Measurements from ENCODE around the gene FBXO2.

FBXO2 gene

DNA sequence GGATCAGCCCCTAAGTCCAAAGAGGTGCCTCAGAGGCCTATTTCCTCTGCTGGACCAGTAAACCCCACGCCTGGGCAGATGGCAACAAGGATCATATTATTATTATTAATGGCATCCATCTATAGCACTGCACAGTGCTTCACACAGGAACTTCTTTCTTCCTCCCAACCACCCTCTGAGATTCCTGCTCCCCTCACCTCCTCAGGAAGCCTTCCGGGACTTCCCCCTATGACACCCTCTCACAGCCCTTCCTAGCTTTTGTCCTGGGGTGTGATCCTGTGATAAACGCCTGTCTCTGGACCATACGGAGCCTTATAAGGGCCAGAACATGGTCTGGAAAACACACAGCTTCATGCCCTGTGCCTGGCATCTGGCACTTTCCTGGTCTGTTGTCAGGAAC is 3.2 kb downstream of the FBXO2 start:
- no peak for DNase-seq

- DNase-seq, result peak; percentile 81
Observed at GRCh38 chr1:11650331-11650991, 3.8 kb downstream of the FBXO2 start.

DNA sequence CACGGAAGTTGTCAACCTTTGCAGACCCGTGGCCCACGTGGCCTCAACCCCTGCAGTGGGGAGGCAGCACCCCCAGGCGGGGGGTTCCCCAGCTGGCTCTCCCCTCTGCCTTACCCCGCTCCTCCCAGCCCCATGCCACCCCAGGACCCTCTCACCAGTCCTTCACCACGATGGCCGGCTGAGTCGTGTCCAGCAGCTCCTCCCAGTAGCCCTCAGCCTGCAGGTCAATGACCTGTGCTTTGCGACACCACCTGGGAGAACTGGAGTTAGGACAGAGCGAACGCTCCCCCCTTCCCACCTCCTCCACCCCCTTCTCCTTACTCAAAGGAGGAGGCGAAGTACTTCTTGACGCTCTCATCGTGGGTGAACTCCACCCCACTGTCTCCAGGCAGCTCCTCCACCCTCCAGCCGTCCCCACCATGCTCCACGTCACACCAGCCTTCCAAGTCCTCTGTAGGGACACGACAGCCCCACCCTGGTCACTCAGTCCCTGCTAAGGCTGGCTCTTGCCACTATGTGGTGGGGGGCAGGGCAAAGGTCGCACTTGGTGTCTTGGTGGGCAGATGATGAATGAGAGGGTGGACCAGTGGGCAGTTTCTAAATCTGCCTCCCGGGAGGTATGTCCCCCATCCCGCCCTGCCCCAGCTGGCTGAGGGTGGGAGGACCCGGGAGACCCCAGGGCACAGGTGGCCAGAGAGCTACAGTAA is 4.5 kb downstream of the FBXO2 start:
- no peak for DNase-seq

DNA sequence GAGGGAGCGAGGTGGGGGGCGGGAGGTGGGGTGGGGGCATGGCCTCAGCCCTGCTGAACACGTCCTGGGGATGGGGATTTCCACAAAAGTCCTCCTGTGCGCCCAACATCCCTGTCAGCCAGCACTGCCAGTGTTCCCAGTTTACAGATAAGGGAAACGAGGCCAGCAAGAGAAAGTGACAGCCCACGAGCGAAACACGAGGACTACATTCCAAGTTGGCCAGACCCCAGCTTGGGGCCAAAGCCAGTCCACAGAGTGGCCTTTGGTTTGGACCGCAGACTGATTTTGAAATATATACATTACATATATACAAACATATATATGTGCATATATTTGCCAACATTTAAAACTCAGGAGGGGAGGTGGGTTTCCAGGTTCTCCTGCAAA is 5.0 kb downstream of the FBXO2 start:
- DNase-seq, result no peak

- no peak for DNase-seq
Observed at GRCh38 chr1:11648732-11649158, 5.5 kb downstream of the FBXO2 start.

DNA sequence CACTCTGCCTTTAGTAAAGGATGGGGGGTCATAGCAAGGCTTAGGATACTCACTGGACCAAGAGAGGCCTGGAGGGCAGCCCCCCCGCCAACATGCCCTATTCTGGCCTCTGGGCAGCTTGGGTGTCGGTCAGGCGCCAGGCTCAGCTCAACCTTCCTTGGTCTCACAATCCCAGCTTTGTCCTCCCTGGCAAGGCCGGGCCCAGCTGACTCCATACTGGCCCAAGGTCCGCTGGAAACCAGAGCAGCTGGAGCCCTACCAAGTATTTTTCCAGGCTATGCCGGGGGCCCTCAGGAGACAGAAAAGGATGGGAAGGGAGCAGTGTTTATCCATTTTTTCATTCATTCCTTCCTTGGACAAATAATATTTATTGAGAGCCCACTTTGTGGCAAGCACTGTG is 6.2 kb downstream of the FBXO2 start:
- DNase-seq, result no peak

- no peak for DNase-seq
Observed at GRCh38 chr1:11647333-11647732, 6.9 kb downstream of the FBXO2 start.

DNA sequence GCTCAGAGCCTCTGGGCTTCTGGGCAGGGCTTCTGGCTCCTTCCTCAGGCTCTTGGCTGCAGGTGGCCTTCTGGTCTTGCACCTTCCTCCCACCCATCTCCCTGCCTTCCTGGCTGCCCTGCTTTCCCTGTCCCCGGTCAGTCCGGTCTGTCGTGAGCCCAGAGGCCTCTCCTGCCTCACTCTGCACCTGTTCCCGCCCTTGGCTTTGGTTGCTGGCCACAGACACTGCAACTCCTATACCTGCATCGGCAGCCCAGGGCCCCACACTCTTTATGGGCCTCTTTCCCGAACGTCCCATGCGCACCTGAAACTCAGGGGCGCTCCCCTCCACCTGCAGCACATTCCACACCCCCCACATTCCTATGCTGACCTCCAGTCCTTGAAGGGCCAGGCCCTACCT is 7.9 kb downstream of the FBXO2 start:
- DNase-seq, result no peak

- DNase-seq, result peak; percentile 76
Observed at GRCh38 chr1:11645670-11646265, 8.5 kb downstream of the FBXO2 start.

- no peak for DNase-seq
Observed at GRCh38 chr1:11645270-11645669, 9.0 kb downstream of the FBXO2 start.

DNA sequence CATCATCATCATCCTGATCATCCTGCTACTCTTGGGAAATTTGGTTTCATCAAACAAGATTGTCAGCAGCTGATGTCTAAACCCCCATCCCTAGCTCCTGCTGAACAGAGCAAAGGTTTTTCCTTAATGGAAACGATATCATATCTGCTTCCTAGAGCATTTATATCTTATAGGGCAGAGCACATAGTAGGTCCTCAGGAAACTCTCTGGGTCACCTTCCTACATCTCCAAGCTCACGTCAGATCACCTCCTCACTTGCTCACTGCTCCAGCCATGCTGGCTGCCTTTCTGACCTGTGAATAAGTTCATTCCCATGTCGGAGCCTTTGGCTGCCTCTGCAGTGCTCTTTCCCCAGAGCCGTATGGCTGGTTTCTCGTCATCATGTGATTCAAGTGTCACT is 10.4 kb downstream of the FBXO2 start:
- no peak for DNase-seq

- peak; percentile 67 for DNase-seq
Observed at GRCh38 chr1:11642418-11643017, 11.7 kb downstream of the FBXO2 start.

DNA sequence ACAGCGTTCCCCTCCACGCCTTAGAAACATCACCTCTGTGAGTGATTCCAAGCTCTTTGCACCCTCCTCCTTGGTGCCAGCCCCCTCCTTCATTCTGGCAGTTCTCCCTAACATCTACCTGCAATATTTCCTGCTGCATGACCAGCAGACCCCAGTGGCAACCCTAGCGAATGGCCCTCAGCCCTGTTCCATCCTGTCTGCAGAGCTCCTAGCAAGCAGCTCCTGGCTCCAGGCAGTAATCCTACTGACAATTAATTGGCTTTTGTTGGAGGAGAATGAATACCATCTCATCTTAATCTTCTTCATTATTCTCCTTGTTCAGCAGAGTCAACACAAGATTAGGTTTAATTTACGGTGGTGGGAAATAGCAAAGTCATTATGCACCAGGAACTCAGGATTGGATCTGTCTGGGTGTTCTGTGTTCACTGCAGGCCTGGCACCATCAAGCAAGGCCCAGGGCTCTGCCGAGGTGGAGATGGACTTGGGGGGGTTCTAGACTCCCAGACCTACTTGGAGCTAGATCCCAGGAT is 12.4 kb downstream of the FBXO2 start:
- no peak for DNase-seq

DNA sequence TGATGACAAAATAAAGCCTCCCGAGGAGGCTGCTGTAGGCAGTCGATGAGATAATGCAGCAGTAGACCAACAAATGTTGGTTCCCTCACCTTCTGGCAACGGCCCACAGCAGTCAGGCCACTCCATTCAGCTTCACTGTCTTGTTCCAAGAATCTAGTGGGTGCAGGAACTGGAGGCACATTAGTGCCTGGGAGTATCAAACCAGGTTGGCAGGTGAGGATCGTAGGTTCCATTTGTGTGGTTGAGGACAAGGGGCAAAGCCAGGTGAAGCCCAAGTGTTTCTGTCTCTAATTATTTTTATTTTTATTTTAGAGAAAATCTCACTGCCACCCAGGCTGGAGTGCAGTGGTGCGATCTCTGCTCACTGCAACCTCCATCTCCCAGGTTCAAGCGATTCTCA is 13.3 kb downstream of the FBXO2 start:
- no peak for DNase-seq

GRCh38 chr1:11640101-11640500 is 14.1 kb downstream of the FBXO2 start:
- DNase-seq, result no peak

DNA sequence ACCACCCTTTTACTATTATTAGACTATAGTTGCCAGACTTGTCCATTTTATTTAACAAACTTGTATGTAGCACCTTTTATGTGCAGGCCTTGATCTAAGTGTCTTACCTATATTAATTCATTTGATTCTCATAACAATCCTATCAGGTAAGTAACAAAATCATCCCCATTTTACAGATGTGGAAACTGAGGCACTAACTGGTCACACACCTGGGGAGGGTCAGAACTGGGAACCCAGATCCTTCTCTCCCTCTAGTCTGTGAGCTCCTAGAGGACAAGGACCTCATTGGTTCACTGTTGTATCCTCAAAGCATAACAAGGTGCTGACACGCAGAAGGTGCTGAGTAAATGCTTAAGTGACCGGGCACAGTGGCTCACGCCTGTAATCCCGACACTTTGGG is 14.9 kb downstream of the FBXO2 start:
- no peak for DNase-seq

DNA sequence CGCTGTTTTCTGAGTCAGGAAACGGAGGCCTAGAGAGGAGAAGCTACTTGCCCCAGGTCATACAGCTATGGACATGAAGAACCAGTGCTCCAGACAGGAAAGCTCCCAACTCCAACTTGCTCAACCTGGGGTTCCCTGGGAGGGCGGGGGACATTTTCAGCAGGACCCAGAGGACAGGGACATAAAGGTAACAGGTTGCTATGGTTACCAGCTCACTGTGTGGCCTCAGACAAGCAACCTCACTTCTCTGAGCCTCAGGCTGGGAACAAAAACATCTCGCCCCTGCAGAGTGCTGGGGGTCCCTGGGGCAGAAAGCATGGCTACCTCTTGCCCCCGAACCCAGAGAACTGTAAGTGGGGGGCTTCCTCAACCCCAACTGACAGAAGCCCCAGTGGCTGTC is 16.1 kb downstream of the FBXO2 start:
- DNase-seq, result no peak

DNA sequence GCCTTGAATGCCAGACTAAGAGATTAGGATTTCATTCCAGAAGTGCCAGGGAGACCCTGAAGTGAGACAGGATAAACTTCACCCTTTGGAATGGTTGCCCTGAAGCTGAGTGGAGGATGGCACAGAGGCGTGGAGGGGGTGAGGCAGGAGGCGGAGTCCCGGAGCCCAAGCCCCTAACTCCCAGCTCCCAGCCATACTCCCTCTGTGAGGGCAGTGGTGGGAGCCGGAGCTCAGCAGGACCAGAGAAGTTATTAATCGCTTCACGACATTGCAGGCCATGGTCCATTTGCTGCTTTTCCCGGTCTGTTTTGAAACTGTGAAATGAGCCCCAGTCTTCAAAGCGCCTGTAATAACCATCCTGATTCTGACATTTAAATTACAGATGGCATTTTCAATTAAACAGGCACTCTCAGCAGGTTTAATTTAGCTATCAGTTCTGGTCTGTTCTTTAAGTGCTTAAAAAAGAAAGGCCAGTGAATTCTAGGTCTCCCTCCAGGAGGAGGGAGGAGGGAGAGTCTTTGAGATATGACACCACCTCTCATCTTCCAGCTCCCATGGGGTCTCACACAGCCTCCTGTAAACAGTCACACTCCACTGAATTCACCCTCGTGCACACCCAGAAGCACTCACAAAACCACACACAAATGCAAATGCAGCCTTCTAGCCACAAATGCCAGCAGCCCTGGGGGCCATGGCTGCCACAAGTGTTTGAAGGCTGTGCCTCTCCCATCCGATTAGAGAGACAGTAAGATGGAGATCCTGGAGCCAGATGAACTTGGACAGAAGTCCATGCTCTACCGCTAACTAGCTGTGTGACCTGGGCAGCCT is 19.6 kb downstream of the FBXO2 start:
- DNase-seq, result no peak

- DNase-seq, result no peak
Observed at GRCh38 chr1:11629184-11630016, 24.8 kb downstream of the FBXO2 start.

GRCh38 chr1:11628767-11629166 is 25.5 kb downstream of the FBXO2 start:
- no peak for DNase-seq

- no peak for DNase-seq
Observed at GRCh38 chr1:11626551-11626950, 27.7 kb downstream of the FBXO2 start.

DNA sequence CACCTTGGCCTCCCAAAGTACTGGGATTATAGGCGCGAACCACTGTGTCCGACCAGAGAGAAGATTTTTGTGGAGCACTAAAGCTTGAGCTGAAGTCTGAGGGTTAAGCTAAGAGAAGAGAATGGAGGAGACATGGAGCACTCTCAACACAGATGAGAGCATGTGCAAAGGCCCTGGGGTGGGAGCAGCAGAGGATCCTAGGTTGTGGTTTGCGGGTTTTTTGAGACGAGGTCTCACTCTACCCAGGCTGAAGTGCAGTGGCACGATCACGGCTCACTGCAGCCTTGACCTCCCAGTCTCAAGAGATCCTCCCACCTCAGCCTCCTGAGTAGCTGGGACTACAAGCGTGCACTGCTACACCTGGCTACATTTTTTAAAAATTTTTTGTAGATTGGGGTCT is 30.5 kb downstream of the FBXO2 start:
- no peak for DNase-seq

Data from CD4-positive, alpha-beta T cell treated with Interleukin-4 for 4 hours (primary cell).